Endometrial microvascular endothelial cells (primary cell): ENCODE results near the gene SLC27A2. TPM values are rescaled to one million over a fixed set of nuclear protein-coding genes. Genes with fewer than 3 reads are reported as not detected.
"Not testable (repeated sequence)": the region's sequence is repeated elsewhere in the genome, so short reads cannot be mapped to it uniquely, and the experiment has no call there.

Experiments used
- in situ Hi-C: cut with HindIII; loops from 2 replicates; pipeline ENCODE4 v1.10.0; 2017; ENCODE audit warnings: low sequenced_read_pairs, low pct_unique_long_range_greater_than_20kb; ENCODE audit errors: inconsistent ontology term
- total RNA-seq: library from RNA; depleted of rRNA; stranded (reverse); fragments of >200 nt; gene quantifications from one replicate; pipeline ENCODE4 v1.2.3, GENCODE V29; 2015; ENCODE audit errors: inconsistent ontology term

The SLC27A2 gene
- total RNA-seq, 1 donor from 2014 or later = not detected

DNA sequence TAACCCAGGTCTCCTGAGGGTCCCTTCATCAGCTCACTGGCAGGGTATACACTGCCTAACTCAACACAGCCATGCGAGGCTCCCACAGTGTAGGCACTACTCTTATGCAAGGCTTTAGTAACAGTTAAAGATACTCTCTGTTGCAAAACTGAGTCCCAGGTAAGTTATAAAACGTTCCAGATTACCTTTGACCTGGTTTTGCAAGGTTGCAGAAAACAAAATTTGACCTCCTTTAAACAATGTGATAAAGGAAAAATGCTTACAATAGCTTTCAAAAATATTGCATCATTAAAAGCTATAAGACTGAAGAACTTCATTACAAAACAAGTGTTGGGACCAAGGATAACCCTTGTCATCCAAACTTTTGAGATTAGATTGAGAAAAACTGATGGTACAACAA, 5.5 kb downstream of the SLC27A2 start:
- in situ Hi-C loops = no loop called here

DNA sequence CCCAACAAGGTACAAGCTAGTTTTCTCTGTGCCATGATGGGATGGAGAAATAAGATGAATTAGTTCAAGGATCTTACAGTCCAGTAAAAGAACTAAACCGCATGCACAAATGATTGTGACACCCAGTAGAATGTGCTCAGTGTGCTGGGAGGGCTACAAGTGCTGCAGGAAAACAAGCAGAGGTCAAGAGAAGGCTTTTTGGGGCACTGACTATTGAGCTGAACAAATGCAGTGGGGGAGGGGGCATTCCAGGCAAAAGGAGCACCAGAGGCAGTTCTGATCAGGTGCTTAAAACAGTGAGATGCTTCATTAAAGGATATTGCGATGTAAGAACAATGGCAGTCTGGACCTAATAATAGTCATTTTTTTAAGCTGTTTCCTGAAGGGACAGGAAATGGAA, 6.0 kb downstream of the SLC27A2 start:
- in situ Hi-C loops = no loop called here

DNA sequence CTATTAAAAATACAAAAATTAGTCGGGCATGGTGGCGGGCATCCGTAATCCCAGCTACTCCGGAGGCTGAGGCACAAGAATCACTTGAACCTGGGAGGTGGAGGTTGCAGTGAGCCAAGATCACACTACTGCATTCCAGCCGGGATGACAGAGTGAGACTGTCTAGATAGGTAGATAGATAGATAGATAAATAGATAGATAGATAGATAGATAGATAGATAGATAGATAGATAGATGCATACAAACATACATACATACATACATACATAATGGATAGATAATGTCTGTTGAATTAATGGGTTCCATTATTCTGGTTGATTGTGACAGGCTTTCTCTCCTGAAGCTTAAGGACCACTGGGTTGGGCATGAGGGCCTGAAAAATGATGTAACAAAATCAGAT, 6.8 kb downstream of the SLC27A2 start:
- in situ Hi-C loops = not testable (repeated sequence)

DNA sequence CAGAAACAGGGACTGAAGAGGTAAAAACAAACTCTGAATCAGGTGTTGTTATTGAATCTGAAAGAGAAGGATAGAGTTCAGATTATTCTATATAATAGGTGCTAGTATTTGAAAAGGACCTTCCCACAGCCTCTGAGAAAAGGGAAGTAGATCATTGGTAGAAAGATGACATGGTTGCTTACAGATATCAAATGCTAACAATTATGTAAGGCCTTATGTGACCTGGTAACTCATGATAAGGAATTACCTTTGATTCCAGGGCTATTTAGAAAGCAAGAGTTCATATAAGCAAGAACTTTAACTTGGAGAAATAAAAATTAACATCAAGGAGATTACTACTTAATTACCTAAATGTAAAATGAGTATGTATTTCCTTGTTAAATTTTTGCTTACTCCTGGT, 7.6 kb downstream of the SLC27A2 start:
- in situ Hi-C loops = no loop called here

DNA sequence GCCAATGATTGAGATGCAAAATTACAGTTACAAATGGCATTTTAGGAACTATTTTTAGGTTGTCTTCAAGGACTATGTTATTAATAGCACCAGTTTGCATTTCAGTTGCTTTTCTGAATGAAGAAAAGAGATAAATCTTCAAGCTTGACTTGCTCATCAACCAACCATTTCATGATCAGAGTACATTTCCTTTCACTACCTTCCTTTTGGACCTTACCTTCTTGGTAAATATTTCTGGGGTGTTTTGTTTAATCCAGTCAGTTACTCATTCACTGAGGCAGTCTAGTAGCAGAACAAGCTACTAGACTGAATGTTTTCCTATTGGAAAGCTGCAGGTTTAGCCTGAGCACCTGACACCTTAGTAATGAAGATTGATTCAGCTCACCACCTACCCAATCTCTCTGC, 8.2 kb downstream of the SLC27A2 start:
- in situ Hi-C loops = no loop called here

DNA sequence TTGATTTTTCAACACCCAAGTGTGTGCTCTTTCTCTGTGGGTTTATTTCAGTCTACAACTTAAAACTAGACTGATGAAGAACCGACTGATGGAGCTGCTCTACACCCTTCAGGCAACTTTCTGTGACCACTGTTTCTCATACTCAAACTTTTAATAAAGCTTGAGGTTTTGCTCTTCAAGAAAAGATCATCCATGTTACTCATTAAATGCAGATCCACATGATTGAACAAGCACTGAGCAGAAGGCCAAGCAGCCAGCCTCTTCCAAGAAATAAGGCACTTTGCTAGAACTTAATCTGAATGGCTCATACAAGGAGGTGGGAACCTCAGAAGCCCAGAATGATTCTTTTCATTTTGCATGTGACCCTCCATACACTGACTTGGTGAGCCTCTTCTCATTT, 8.7 kb downstream of the SLC27A2 start:
- in situ Hi-C loops = no loop called here

DNA sequence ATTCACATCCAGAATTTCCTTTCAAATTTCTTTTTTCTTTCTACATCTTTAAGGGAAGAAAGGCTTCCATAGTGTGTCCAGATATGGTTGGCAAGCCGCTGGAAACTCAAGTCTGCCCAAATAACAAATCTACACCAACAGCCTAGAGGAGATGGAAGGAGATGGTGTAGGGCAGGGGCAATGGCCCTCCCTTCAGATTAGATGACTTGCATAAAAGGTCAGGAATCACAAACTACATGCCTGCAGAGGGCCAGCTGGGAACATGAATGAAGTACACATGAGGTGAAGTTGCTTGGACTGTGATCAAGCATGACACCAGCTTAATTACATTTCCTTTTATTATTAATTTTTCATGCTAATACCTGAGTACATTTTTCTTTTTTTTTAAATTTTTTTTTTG, 10.2 kb downstream of the SLC27A2 start:
- in situ Hi-C loops = no loop called here

DNA sequence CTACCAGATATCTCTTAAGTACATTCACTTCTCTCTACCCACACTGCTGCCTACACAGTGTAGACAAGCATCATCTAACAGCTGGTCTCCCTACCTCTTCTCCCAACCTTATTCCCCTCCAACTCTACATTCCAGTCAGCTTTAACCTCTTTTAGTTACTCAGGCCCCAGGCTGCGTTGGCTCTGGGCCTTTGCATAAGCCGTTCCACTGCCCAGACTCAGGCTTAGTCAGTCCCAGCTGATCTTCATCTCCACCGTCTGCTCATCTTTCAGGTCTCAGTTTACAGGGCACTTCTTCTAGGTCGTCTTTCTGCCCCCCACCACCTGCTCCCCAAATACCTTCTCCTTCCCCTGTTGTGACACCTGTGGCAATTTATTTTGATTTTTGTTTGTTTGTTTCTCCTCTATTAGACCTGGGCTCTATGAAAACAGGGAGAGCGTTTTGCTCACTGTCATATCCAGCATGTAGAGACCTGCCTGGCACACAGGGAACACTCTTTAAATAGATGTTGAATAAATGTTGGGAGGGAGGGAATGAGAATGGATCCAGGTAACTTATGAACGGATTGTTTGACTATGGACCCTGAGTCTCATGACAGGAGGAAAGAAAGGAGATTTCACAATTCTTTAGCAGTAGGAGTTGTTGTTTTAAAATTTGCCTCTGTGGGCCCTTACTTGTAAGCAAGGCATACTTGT, 11.1 kb downstream of the SLC27A2 start:
- in situ Hi-C loops = no loop called here

DNA sequence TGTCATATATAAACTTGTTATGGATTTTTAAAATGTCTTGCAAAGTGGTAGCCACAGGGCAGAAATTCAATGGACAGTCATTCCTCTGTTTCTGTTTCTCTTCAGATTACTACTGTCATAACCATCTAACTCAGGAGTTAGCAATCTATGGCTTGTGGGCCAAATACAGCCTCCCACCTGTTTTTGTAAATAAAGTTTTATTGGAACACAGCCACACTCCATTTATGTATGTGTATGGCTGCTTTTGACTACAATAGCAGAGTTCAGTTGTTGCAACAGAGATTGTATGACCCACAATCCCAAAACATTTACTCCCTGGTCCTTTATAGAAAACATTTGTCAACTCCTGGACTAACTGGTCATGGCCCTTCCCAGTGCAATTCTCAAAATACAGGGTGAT, 20.0 kb downstream of the SLC27A2 start:
- in situ Hi-C loops = no loop called here

DNA sequence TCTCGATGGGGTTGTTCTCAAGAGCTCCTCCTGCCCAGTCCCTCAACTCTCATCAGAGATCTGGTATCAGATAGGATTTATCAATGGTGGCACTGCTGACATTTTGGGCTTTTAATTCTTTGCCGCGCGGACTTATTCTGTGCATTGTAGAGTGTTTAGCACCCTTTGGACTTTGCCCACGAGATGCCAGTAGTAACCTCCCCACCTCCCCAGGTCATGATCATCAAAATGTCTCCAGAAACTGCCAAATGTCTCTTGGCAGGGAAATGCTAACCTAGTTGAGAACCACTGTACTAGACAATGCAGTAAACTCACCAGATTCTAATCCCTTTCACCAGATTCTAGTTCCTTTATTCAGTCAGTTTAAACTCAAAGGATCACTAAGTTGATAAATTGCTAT, 24.0 kb downstream of the SLC27A2 start:
- in situ Hi-C loops = no loop called here

DNA sequence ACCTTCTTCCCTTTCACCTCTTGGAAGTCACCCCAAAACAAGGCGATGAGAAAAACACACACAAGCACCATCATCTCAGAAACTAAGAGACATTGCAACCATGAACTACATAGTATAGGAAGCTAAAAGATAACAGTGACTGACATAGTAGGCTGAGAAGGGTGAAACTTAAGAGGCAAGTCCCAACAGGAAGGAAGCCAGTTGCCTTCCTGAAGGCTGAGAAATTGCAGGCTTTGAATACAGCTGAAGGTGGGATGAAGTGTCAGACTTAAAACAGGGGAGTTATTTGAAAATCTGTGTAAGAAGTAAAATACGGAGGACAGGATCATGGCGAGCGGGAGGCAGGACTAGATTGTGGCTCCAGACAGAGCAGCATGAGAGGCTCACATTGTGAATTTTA, 27.8 kb downstream of the SLC27A2 start:
- in situ Hi-C loops = no loop called here

DNA sequence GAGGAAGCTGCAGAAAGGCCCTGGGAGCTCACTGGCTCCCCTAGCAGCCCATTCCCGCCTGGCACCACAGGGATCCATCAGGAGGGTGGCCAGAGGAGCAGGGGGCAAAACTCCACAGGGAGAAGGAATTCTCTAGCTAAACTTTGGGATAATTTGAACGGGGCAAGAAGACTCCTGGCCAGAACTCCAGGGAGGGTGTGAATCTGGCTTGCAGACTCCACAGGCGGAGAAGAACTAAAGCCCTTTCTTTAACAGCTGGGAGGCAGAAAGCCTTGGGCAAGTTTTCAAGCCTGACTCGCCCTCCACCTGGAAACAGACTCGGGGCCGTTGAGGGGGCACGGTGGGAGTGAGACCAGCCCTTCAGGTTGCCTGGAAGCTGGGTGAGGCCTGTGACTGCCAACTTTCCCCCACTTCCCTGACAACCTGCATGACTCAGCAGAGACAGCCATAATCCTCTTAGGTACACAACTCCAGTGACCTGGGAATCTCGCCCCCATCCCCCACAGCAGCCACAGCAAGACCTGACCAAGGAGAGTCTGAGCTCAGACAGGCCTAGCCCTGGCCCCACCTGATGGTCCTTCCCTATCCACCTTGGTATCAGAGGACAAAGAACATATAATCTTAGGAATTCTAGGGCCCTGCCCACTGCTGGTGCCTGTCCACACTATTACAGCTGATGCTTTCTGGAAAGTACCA, 28.6 kb downstream of the SLC27A2 start:
- in situ Hi-C loops = no loop called here

DNA sequence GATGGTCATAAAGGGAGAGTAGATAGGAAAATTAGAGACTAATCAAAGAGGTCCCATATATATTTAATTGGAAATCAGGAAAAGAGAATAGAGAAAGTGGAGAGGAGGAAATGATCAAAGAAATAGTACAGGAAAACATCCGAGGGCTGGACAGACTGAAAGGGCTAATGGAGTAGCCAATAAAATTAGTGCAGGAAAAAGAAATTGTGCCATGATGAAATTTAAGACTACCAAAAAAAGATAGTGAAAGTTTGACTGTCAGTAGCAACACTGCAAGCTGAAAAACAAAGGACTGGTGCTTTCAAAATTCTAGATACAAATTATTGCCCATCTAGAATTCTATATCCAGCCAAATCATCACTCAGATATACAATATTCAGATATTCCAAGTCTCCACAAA, 36.3 kb downstream of the SLC27A2 start:
- in situ Hi-C loops = no loop called here

DNA sequence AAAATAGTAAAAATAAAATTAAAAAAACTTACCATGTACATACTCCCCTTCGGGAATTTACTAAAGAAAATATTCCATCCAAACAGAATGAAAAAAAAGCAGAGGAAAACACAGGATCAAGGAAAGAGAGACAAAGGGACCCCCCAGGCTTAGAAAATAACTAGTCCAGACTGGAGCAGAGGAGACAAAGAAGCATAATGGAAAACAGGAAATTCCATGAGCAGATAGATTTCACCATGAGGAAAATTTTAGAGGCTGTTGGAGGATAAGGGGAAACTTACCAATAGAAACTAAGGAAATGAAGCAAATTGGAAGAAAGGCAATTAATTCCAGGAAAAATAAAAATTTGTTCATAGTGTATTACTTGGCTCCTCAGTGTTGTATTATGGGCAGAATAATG, 36.7 kb downstream of the SLC27A2 start:
- in situ Hi-C loops = no loop called here

DNA sequence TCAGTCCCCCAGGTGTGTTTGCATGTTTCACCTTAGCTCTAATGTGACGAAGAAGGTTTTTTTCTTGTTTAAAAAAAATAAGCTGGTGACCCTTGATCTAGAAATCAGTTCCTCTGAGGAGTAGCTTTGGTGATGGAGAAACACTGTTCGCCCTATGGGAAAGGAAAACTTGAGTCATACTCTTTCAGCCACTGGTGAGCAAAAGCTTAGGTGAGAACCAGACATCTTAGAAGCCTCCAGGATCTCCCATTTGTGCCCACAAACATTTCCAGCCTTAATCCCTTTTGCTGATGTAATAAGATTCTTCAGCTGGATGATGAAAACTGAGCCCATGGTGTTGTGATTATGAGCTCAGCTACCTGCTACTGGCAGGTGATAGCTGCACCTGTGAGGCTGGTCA, 37.8 kb downstream of the SLC27A2 start:
- in situ Hi-C loops = no loop called here

DNA sequence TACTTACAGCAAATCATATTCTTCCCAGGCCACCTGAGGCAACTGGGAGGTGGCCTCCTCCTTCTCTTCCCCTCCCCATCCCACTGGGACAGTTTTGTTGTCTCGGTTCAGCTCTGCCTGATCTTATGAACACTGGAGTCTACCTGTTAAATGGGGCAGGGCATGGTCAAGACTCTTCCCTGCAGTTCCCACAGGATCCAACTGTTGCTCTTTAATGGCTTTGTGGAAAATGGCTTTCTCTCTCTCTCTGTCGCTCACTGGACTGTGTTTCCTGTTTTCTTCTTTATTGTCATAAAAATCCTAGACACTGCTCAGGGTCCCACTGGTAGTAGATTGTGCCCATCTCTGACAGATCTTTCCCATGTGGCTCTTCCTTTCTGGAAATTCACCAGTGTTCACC, 40.2 kb downstream of the SLC27A2 start:
- in situ Hi-C loops = no loop called here

DNA sequence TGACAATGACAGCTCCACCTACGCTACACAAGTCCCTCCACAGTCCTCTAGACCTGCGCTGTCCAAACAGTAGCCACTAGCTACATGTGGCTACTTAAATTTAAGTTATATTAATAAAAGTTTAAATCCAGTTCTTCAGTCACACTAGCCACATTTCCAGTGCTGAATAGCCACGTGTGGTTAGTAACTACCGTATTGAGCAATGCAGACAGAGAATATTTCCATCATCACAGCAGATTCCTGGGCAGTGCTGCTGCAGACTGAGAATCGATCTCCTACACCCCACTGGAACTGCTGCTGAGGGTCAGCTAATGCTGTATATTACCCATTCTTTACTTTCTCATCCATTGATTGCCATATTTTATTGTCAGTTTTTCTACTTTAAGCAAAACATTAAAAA, 42.6 kb downstream of the SLC27A2 start:
- in situ Hi-C loops = no loop called here

DNA sequence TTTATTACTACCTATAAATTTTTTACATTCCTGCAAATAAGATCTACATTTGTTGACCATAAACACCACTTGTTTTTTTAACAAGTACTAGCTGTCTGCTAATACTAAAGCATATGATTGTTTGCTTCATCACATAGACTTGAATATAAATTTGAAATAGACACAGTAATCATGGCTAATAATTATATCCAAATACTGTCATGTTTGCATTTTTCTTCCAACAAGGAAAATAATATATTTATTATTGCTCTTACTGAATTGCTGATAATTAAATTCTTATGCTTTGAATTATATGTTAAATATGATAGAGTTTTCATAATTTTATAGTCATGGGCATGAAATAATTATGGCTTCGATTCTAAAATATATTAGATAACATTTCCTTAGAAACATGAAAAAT, 43.1 kb downstream of the SLC27A2 start:
- in situ Hi-C loops = no loop called here

DNA sequence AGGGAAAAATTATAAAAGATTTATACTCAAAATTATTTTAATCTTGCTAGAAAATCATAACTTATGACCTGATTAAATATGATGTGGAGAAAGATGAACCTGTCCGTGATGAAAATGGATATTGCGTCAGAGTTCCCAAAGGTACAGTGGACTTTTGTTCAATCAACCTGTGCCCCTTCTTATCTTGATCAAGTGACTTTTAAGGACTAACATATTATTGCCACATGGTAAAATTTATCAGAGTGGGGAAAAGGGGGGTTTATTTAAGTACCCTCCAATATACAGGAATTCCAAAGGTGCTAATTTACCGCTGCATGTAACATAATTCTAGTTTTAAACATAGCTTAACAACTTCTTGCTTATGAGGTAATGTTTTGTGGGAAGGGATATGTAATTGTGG, 43.9 kb downstream of the SLC27A2 start:
- in situ Hi-C loops = no loop called here

DNA sequence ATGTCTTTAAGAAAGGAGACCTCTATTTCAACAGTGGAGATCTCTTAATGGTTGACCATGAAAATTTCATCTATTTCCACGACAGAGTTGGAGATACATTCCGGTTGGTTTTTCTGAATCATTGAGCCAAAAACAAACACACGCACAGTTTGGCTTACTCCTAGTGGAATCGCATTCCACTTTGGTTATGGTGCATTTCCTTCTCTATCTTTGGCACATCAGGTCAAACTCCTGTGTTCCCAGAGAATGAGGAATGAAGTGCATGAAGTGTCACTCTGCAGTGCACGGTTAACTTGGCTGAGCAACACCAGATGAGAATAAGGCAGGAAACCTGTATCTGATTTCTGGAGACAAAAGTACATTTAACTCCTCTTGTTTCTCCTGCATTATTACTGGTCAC, 45.1 kb downstream of the SLC27A2 start:
- in situ Hi-C loops = no loop called here

DNA sequence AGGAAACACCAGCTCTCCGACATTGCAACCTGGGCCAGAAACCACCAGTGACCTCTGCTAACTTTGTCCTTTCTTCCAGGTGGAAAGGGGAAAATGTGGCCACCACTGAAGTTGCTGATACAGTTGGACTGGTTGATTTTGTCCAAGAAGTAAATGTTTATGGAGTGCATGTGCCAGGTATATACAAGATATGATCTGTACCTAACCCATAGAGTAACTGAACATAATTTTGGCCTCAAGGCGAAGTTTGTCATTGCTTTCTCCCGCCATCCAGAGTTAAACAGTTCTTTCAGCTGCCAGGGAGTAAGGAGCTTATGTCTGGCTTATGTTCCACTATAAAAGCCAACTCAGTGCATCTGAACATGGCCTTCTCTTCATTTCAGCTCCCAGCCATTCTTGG, 46.9 kb downstream of the SLC27A2 start:
- in situ Hi-C loops = no loop called here
